Lung (tissue), 12 donors: ENCODE data around the gene KLK3. TPM values are rescaled to one million over a fixed set of nuclear protein-coding genes. Genes with fewer than 3 reads are reported as not detected.

Experiments used
- ATAC-seq: fragments of 200-7000 bp; cut with Tn5 transposase; one replicate; pipeline ENCODE4 v1.9.1; 2020; ENCODE audit warnings: moderate number of reproducible peaks; ENCODE audit not compliant: insufficient read depth, low FRiP score
- DNase-seq, 3 donors: peaks; one replicate each; pipeline ENCODE4 v3.0.0-alpha.2; 2013 to 2017
- H3K27ac ChIP-seq, 2 donors: one replicate each; pipeline ENCODE4 v1.5.1; 2013; ENCODE audit warnings: mild to moderate bottlenecking in 2 of 2, moderate library complexity in 2 of 2, control low read depth in 1 of 2, inconsistent platforms in 1 of 2, low read depth in 1 of 2, low read length in 1 of 2
- H3K27me3 ChIP-seq, 3 donors: one replicate each; pipeline ENCODE4 v1.5.1; 2013; ENCODE audit warnings: low read length in 2 of 3; ENCODE audit not compliant: control insufficient read depth in 3 of 3, insufficient read depth in 3 of 3
- H3K36me3 ChIP-seq, 4 donors: one replicate each; pipeline ENCODE4 v1.5.1; 2013; ENCODE audit warnings: low read length in 4 of 4, mild to moderate bottlenecking in 1 of 4, moderate library complexity in 1 of 4; ENCODE audit not compliant: control insufficient read depth in 4 of 4, insufficient read depth in 4 of 4
- H3K4me1 ChIP-seq, 5 donors: one replicate each; pipeline ENCODE4 v1.5.1; 2013; ENCODE audit warnings: low read length in 5 of 5, mild to moderate bottlenecking in 2 of 5, moderate library complexity in 1 of 5; ENCODE audit not compliant: control insufficient read depth in 5 of 5, insufficient read depth in 5 of 5
- H3K4me3 ChIP-seq: one replicate; pipeline ENCODE4 v1.5.1; 2013; ENCODE audit warnings: mild to moderate bottlenecking, control low read depth, moderate library complexity
- H3K9ac ChIP-seq, 2 donors: one replicate each; pipeline ENCODE4 v1.5.1; 2013; ENCODE audit warnings: low read length in 2 of 2, control low read depth in 1 of 2; ENCODE audit not compliant: insufficient read depth in 1 of 2
- H3K9me3 ChIP-seq, 4 donors: one replicate each; pipeline ENCODE4 v1.5.1; 2013; ENCODE audit warnings: low read length in 3 of 4, mild to moderate bottlenecking in 1 of 4, moderate library complexity in 1 of 4; ENCODE audit not compliant: control insufficient read depth in 4 of 4, insufficient read depth in 3 of 4
- WGBS, 2 donors: extraction: QIAGEN DNeasy Blood & Tissue Kit; methylation state at CpG; one replicate each; pipeline ENCODE4 v1.1.7; 2013; 5-methylcytosine and 5-hydroxymethylcytosine counted together
- polyA plus RNA-seq, 2 donors: library from polyadenylated mRNA; stranded (reverse); fragments of 200-250 nt; gene quantifications; one replicate each; pipeline ENCODE4 v1.2.1, GENCODE V29; 2013
- total RNA-seq, 2 donors: library from RNA; depleted of rRNA in 1 of 2; stranded (reverse); fragments of >200 nt in 1 of 2; gene quantifications; one replicate each; pipeline ENCODE4 v1.2.1, GENCODE V29; 2014 to 2021
- TF ChIP-seq, protein P1 (sequence below): IDR thresholded peaks from 2 replicates; pipeline ENCODE4 v1.5.1; 2012; ENCODE audit warnings: mild to moderate bottlenecking; ENCODE audit errors: control extremely low read depth, extremely low read depth
- donor health status: control.
- donor health status: control.
- donor health status: Bipolar disorder and iron deficiency.
- donor health status: healthy.
- donor health status: DM: yes; HTN: yes; CAD: no.

Gene KLK3
- total and polyA plus RNA-seq, 4 donors, result not detected

- TF ChIP-seq, protein P1, sequence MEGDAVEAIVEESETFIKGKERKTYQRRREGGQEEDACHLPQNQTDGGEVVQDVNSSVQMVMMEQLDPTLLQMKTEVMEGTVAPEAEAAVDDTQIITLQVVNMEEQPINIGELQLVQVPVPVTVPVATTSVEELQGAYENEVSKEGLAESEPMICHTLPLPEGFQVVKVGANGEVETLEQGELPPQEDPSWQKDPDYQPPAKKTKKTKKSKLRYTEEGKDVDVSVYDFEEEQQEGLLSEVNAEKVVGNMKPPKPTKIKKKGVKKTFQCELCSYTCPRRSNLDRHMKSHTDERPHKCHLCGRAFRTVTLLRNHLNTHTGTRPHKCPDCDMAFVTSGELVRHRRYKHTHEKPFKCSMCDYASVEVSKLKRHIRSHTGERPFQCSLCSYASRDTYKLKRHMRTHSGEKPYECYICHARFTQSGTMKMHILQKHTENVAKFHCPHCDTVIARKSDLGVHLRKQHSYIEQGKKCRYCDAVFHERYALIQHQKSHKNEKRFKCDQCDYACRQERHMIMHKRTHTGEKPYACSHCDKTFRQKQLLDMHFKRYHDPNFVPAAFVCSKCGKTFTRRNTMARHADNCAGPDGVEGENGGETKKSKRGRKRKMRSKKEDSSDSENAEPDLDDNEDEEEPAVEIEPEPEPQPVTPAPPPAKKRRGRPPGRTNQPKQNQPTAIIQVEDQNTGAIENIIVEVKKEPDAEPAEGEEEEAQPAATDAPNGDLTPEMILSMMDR, result no peak
- Histone ChIP-seq H3K4me3 (no peak overlapping the region), H3K27me3 (no peaks in the 10 kb centered on the region), H3K36me3 (no peaks in the 10 kb centered on the region), H3K9me3 (peaks cover 0 to 15% (median 4%) of the 10 kb centered on the region in 4 donors), H3K9ac (no peak overlapping the region), H3K4me1 (no peaks in the 10 kb centered on the region), H3K27ac (no peak overlapping the region)
- ATAC-seq (no peak), DNase-seq (no peak)
- 76 to 87% methylated on average over 7 of the region's 7 CpGs for WGBS, 2 donors
These were observed 11.0 kb upstream of the KLK3 start for GRCh38 chr19:50843701-50844221.

GRCh38 chr19:50844296-50844935 lies 10.3 kb upstream of the KLK3 start:
- no peaks in the 10 kb centered on the region for H3K4me1 ChIP-seq
- no peak for DNase-seq
- TF ChIP-seq, protein P1, result no peak
- 60 to 63% methylated on average over 8 of the region's 8 CpGs for WGBS, 2 donors
- ATAC-seq, result no peak
- H3K9me3 ChIP-seq, result peaks cover 0 to 17% (median 4%) of the 10 kb centered on the region in 4 donors
- H3K27me3 ChIP-seq, result no peaks in the 10 kb centered on the region
- no peak overlapping the region for H3K4me3 ChIP-seq
- no peaks in the 10 kb centered on the region for H3K36me3 ChIP-seq
- no peak overlapping the region for H3K9ac ChIP-seq
- H3K27ac ChIP-seq, result no peak overlapping the region

GRCh38 chr19:50850738-50851137 lies 4.0 kb upstream of the KLK3 start:
- 44 to 61% methylated on average over 3 of the region's 3 CpGs for WGBS, 2 donors
- no peak overlapping the region for H3K4me3 ChIP-seq
- no peak overlapping the region for H3K9ac ChIP-seq
- peaks cover 0 to 2% (median 0%) of the 10 kb centered on the region in 4 donors for H3K9me3 ChIP-seq
- no peaks in the 10 kb centered on the region for H3K36me3 ChIP-seq
- no peak for DNase-seq
- no peaks in the 10 kb centered on the region for H3K4me1 ChIP-seq
- H3K27me3 ChIP-seq, result peaks cover 0 to 6% (median 0%) of the 10 kb centered on the region in 3 donors
- TF ChIP-seq, protein P1, result no peak
- no peak for ATAC-seq
- no peak overlapping the region for H3K27ac ChIP-seq
